Measurements from ENCODE around the gene FARP1.
A peak's percentile ranks its signal among the peaks of the same experiment; 100 is the strongest.
"Not testable (repeated sequence)": the region's sequence is repeated elsewhere in the genome, so short reads cannot be mapped to it uniquely, and the experiment has no call there.

FARP1 gene

DNA sequence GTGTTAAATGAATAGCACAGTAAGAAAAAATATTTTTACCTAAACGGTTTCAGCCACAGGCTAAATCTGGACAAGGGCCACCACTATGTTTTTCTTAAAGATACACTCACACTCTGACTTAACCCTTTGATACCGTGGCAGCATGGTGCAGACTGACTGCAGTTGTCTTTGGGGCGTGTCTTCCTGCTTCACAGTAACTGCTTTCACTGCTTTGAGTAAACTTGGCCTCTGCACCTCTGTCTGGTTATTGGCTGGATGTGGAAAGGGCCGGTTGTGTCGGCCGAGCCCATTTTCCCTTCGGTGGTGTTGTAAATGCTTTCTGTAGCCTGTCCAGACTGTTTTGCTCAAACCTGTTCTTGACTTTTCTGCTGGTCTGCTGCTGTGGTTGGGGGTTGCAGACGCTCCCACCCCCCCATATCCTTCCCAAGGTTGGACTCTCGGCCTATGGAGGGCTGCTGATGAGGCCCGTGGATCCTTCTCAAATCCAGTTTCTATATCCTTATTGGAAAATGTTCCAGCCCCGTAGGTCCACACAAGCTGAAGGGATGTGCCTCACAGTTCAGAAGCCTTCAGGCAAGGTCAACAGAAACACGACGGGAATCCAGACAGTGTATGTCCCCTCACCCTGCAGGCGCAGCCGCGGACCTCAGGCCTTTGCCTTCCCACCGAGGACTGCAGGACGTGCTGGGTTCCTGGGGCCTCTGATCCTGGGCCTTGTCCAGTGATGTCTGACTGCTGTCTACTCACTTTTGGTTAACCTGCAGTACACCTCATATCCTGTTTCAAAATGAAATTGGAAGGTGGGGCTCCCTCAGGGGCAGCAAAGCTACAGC is 124.4 kb downstream of the FARP1 start:
- no peak for DNase-seq

DNA sequence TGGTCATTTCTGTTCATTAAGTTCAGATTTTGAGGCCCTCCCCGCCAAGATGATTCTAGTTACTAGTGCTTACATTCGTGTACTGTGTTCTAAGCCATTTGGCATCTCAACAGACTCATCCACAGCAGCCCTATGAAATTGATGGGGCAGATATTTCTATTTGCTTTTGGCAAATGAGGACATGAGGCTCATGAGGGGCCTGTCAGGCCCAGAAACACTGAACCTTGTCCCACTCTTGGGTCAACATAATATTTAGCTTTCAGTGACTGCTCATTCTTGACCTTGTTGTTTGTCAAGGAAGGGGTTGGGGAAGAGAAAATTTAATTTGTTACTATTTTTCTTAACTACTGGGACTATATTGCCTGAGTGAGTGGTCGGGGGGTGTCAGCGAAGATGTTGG is 126.5 kb downstream of the FARP1 start:
- no peak for DNase-seq

DNA sequence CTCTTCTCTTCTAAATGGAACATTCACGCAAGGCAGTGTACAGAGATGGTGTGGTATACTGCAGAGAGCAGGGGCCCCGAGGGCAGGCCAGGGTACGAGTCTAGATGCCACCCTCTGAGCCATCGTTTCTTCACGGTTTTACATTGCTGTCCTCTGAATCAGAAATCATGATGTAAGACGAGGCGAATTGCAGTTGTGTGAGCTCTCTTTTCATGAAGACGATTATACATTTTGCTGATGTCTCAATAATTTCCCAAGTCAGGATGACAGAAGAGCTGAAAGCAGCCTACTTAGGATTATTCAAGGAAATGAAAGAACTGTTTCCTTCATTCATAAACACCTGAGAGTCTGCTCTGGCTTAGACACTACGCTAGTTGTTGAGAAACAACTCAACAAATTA is 127.9 kb downstream of the FARP1 start:
- no peak for DNase-seq

DNA sequence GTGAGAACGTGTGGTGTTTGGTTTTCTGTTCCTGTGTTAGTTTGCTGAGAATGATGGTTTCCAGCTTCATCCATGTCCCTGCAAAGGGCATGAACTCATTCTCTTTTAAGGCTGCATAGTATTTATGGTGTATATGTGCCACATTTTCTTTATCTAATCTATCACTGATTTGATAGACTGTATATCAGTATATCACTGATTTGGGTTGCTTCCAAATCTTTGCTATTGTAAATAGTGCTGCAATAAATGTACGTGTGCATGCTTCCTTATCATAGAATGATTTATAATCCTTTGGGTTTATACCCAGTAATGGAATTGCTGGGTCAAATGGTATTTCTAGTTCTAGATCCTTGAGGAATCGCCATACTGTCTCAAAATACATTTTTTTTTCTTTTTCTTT is 128.8 kb downstream of the FARP1 start:
- not testable (repeated sequence) for DNase-seq

DNA sequence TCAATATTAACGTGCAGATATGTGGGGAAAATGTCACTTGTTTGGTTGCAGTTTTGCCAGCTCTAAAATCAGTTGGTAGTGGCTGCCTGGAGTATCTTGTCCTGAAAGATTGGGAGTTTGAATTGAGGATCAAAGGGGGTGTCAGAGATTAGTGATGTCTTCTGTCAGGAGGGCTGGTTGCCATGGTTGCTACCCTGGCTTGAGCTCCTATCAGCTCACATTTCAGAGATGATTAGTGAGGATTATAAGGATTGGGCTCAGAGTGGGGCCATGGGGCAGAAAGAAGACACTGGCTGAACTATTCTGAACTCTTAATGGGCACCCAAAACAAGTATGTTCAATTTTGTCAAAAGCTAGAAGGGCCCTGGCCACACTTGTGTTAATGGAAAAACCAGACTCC is 129.7 kb downstream of the FARP1 start:
- DNase-seq: no peak

DNA sequence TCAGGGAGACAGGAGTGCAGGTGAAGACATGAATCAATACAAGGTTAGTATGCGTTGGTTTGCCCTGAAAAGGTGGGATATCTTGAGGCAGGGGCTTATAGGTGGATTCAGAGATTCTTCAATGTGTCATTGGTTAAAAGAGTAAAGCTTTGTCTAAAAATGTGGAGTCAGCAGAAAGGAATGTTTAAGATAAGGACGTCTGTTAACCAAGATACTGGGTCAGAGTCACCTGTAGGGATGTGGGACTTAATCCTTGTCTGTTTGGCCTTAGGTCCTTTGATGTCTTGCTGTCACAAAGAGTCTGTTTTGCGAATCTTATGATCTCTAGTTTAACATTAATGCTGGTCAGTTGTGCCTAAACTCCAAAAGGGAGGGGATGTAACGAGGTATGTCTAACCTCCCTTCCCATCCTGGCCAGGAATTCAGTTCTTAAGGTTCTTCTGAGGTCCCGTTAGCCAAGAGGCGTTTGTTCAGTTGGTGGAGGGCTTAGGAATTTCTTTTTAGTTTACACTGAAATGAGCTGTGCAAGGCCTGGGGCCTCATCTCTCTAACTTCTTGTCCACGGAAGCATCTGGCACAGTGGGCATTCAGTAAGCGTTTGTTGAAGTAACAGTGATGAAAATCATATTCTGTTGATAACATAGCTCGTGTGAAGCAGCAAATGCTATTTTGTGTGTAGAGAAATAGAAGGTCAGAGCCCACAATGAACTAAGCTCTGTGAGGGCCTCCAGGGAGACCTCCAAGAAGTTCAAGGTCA is 130.4 kb downstream of the FARP1 start:
- no peak for DNase-seq

DNA sequence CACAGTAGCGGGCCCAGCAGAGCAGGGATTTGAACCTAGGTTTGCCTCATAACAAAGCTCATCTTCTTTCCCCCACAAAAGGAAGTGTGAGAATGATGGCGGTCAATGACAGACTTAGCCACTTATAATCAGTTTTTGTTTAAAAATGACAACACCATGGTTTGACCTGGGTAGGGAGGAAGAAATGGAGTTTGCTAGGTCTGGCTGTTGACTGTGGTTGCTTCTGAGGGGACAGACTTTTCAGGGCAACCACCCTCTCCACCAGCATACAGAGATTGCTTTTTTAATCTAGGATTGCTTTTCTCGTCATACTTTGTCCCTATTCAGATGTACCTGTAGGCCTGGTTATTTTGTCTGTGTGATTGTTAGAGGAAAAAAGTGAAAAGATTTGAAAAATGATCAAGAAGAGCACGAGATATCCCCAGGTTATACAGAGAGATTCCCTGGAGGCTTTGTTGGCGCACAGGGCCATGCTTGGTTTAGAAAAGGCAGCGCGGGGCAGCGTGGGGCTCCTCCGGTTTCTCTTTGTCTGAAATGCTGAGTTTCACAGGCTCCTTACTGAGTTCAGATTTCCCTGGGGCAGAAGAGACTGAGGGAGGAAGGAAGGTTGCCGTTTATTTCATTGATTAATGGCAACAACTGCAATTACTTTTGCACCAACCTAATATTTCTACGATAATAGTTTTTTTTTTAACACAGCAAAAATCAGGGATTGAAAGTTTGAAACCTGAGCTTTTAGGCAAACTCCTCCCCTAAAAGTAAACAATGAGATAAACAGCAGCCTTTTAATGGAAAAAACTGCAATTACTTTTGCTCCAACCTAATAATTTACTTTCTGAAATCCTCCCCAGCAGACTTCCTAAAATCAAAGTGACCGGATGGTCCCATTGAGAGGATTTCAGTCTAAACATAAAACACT is 131.2 kb downstream of the FARP1 start:
- no peak for DNase-seq

DNA sequence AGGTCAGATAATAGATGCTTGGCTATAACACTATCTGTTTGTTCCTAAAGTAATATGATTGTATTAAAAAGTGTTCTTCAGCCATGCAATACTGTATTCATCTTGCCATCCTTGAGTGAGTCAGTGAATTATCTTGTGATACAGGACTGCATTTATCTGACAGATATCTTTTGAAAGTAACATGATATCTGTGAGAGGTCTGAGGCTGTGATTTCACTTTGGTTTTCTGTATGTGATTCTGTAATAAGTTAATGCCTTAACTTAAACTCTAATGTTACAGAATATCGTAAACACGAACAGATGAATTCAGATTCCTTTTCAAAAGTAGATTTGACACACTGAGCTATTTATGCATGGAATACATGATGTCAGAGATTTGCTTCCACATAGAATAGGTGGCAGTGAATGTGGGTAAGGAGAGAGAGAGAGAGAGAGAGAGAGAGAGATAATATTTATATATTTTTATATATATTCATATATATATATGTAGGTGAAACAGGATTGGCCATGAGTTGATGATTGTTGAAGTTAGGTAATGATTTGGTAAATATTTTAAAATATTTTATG is 132.1 kb downstream of the FARP1 start:
- DNase-seq: peak; percentile 35

DNA sequence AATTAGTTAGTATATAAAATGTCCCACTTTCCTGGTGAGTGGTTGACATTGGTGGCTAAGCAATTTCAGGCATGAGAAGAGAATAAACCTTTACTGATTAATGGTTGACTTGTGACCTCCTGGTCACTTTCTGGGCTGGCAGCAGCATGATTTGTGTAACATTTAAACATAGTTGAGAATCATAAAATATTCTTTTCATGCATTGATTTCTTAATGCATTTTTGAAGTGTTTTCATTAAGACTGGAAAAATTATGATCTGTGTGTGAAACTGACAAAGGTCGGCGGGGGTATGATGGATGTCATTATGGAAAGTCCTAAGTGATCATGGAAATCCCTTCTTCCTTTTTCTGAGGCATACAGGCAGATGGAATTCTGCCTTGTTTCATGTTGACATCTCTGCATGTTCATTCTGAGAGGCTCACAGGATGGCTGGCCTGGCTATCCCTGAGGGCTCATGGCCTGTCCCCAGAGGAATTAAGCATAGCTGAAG is 132.8 kb downstream of the FARP1 start:
- peak; percentile 69 for DNase-seq

DNA sequence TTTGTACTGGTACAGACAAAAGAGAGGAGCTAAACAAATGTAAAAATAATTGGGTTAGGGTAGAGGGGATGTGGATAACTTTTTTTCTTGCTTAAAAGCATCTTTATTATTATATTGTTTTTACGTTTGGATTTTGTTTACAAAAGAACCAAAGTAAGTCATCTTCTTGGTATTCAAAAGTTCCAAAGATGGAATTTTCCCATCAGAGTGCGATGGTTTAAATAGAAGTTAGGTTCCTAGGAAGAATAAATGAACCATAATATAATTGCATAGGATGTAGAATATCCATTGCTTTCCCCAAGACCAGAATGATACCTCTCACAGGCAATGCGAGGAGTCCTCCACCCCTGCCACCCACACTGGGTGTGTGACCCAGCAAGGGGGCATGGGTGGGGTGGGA is 133.6 kb downstream of the FARP1 start:
- DNase-seq: no peak

DNA sequence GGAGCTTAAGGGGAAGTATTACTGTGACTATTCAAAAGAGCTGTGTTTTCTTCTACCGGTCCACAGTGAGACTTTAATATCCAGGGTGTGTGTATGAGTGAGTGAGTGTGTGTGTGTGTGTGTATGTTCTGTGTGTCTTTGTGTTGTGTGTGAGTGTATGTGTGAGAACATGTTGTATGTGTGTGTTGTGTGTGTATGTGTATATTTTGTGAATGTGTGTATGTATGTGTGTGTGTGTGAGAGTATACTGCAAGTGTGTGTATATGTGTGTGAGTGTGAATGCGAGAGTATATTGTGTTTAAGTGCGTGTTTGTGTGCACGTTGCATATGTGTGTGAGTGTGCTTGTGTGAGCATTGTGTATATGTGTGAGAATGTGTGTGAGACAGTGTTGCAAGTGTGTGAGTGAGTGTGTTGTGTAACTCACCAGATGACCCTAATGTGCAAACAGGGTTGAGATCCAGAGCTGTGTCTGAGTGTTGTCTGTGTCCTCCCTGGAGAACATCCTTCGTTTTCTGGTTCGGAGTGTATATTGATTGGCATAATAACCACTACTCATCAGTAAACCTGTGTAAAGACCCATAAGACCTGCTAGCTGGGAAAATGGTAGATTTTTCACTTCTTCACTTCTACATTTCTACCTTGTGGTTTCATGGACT is 135.3 kb downstream of the FARP1 start:
- no peak for DNase-seq

DNA sequence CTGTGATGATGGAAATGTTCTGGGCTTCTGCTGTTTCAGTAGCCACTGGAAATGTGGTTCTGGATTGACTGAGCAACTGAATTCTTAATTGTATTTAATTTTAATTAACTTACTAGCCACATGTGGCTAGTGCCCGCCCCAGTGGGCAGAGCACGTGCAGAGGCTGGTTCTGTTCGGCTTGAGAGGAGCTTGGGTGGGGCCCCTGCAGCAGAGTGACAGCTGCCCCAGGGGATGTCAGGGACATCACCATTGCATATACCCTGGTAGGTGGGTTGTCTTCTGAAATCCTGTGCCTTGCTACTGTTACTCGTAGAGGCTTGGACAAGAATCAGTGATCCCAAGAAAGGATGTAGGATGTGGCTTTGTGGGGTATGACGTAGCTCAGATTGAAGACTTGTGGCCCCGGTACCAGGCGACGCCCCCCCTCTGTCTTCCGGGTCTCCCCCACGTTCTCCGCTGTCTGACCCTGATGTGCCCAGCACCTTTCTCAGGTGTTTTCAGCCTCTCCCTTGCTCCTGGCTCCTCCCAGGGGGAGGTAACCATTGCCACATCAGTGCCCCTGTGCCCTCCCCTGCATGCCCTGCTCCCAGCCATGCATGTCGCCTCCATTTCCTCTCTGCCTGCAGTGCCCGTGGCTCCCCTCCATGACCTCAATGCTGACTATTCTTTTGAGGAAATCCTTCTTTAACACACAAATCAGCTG is 136.7 kb downstream of the FARP1 start:
- no peak for DNase-seq

DNA sequence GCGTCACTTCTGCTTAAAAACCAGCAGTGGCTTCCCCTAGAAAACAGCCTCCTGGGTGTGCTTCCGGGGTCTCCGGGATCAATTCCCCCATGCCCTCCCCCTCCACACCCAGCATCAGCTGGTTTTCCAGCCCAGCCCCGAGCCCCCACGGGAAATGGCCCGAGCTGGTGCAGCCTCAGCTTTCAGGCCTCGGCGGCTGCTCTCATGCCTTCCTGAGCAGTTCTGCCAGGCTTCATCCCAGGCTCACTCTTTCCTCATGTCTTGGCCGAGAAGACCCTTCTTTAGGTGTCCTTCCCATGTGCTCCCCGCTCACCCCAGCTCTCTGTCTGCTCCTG is 137.2 kb downstream of the FARP1 start:
- DNase-seq: no peak

DNA sequence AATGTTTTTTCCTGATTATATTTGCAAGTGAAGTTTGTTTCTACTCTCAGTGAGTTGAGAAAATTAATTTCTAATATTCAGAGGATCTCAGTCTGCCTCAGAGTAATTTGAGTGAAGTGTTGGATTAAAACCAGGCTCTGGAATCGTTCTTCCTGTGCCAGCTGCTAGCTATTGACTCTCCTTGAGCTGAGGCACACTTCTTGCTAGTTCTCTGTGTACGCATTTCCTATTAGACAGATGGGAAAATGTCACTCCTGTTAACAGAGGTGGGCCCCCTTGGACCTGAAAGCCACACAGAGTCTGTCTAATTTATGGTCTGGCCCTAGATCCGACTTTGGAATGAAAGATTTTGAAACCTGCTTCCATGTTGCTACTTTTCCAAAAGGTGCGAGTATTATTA is 141.8 kb downstream of the FARP1 start:
- DNase-seq: no peak

DNA sequence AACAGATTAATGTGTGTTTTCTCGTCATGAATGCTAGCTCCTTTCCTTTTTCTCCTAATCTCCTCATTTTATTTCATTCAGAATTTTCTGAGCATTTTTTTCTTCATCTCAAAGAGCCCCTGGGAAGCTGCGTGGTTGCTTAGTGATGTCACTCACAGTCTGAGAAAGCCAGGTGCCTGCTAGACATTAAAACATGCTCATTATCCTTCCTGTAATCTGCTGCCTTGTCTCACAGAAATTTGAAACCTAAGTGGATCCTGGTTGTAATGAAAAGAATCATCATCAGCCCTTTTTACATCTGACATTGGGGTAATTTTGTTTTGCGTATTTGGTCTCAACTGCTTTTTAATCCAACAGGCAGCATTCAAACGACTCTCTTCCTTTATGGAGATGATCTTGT is 142.4 kb downstream of the FARP1 start:
- DNase-seq: no peak

DNA sequence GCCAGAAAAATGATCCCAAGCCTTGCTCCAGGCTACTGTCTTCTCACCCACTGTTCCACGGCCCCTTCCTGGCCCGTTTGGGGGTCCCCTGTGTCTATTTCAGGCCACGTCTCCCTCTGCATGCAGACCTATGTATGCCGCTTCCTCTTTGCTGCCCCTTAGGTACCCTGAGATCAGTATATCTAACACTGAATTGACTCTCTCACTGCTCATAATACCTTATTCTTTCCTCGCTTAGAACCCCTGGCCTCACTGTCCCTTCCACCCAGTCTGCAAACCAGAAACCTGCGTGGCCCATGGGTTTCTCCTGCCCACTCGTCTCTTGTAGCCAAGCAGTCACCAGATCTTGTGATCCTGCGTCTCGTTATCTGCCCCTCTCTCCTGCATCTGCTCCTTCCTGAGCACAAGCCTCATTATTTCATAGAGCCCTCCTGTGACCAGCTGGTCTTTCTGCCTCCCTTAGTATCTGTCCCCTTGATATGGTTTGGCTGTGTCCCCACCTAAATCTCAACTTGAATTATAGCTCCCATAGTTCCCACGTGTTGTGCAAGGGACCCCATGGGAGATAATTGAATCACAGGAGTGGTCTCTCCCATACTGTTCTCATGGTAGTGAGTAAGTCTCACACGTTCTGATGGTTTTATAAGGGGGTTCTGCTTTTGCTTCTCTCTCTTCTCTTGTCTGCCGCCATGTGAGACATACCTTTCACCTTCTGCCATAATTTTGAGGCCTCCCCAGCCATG is 143.1 kb downstream of the FARP1 start:
- DNase-seq: no peak

DNA sequence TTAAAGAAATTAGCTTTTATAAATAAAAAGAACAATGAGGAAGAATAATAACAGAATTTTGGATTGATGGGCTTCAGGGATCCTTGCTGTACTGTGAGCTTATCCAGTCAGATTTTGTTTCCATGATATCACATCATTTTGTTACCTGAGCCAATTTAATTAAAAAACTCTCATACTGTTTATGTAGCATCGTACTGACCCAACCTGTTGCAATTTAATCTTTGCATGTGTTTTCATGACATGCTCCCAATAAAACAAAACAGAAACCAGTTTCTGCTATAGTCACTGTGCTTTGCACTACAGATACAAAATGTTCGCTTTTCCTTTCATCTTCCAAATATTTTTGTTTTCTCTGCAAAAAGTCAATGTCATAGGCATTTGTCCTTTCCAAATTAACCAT is 143.9 kb downstream of the FARP1 start:
- no peak for DNase-seq

DNA sequence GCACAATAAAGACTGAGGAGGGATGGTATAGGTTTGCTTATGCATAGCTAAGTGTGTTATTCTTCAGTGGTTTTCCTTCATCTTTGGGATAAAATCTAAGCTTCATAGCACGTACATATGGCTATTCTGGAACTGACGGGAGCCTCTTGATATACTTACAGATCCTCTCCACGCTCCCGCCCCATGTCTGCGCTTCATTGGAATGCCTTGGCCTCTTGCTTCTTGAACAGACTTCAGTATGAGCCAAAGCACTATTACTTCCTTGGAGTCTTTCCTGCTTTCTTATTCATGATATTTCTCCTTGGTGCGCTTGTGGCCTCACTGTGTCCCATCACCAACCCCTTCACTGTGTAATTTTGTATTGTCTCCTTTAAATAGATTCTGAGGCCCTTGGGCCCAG is 145.3 kb downstream of the FARP1 start:
- no peak for DNase-seq

DNA sequence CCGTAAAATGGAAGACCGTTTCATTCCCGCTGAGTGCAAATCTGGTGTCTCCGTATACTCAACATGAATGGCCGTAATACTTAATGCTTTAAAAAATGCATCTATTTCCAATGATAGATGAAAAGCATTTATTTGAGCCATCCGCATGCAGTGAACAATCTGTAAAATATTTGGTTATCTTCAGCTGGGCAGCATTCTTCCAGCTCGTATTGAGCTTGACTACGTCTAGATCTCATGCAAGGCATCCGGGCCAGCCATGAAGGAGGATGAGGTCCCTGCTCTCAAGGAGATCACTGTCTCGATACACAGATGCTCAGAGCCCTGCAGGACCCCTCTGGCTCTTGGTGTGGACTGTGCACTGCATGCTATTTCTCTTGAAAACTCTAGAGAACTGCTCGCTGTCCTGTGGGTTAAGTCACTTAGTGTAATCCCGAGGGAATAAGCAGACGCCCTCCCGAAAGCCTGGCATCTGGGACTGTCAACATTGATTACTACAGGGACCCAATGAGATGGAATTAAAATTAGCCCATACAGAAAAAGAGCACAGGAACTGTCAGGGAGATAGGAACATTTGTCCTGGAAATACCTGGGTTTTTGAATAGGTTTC is 146.5 kb downstream of the FARP1 start:
- no peak for DNase-seq

DNA sequence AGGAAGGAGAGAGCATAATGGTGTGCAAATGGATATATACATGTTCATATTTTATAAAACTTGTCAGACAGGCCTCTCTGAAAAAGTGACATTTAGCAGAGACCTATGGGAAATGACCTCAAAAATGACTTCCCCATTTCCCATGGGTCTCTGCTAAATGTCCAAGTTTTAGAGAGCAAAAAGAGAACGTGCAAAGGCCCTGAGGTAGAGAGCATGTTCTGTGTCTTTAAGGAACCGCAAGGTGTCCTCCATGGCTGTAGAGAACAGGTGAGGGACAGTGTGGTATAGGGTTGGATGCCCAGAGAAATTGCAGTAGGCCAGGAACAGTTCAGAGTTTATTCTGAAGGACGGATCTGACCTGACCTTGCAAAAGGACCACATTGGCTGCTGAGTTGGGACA is 147.4 kb downstream of the FARP1 start:
- DNase-seq: no peak

Measured in fibroblast of skin of scalp (primary cell).